TTC549 (cell line): Measurements from ENCODE around the gene OR13H1.
"Not testable (repeated sequence)": the region's sequence is repeated elsewhere in the genome, so short reads cannot be mapped to it uniquely, and the experiment has no call there.

Source experiments
- FAIRE-seq: peaks from 2 replicates; lab custom pipeline; 2012; peaks lifted over from hg19 to GRCh38; lab: Jason Lieb, UNC

Gene OR13H1, protein sequence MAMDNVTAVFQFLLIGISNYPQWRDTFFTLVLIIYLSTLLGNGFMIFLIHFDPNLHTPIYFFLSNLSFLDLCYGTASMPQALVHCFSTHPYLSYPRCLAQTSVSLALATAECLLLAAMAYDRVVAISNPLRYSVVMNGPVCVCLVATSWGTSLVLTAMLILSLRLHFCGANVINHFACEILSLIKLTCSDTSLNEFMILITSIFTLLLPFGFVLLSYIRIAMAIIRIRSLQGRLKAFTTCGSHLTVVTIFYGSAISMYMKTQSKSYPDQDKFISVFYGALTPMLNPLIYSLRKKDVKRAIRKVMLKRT

DNA sequence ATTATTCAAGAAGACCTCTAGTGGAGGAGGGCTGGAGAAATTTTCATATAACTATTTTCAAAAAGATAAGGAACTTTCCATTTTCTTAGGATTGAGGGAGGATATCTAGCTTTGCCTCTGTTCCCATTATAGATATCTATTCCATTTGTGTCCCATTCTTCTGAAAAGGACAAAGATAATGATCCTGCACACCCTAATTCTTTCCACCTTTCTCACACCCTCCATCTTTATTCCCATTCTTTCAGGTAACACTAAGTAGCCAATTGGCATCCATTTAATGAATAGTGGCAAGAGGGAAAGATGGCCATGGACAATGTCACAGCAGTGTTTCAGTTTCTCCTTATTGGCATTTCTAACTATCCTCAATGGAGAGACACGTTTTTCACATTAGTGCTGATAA is at the start of gene OR13H1:
OR13H1 (plus strand) TSS at position 301 of the 400 bp plus-strand sequence; CDS start at position 301, 0 bp downstream.
- no peak for FAIRE-seq

- not testable (repeated sequence) for FAIRE-seq
These were observed 42.3 kb upstream of the OR13H1 start for GRCh38 chrX:131501556-131501955.

- no peak for FAIRE-seq
These were observed 30.5 kb upstream of the OR13H1 start for GRCh38 chrX:131513159-131513914.

GRCh38 chrX:131521824-131522223 is 22.1 kb upstream of the OR13H1 start:
- FAIRE-seq, result no peak

DNA sequence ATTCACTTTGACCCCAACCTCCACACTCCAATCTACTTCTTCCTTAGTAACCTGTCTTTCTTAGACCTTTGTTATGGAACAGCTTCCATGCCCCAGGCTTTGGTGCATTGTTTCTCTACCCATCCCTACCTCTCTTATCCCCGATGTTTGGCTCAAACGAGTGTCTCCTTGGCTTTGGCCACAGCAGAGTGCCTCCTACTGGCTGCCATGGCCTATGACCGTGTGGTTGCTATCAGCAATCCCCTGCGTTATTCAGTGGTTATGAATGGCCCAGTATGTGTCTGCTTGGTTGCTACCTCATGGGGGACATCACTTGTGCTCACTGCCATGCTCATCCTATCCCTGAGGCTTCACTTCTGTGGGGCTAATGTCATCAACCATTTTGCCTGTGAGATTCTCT is 344 bp downstream of the OR13H1 start:
- FAIRE-seq, result no peak

GRCh38 chrX:131549011-131549410 is 5.1 kb downstream of the OR13H1 start:
- FAIRE-seq, result no peak

GRCh38 chrX:131552453-131552852 is 8.6 kb downstream of the OR13H1 start:
- not testable (repeated sequence) for FAIRE-seq

DNA sequence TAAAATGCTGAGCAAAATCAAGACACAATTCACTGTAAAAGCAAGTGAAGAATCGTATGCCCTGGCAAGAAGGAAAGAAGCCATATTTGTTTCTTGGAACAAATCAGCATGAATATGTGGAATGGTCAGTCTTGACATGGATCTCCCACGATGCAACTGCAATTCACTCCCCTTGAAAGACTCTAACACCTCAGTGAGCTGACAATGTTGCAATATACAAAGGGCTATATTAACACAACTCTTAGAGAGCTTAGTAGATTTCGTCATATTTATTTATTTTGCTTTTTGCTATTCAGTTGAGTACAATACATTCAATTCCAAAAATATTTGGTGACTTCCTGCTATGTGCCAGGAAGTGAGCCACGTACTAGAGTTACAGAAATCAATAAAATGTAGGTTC is 14.7 kb downstream of the OR13H1 start:
- FAIRE-seq, result no peak

- FAIRE-seq, result no peak
These were observed 20.8 kb downstream of the OR13H1 start for GRCh38 chrX:131564553-131565229.

GRCh38 chrX:131565909-131566308 is 22.0 kb downstream of the OR13H1 start:
- no peak for FAIRE-seq

GRCh38 chrX:131571348-131571747 is 27.5 kb downstream of the OR13H1 start:
- FAIRE-seq, result no peak

DNA sequence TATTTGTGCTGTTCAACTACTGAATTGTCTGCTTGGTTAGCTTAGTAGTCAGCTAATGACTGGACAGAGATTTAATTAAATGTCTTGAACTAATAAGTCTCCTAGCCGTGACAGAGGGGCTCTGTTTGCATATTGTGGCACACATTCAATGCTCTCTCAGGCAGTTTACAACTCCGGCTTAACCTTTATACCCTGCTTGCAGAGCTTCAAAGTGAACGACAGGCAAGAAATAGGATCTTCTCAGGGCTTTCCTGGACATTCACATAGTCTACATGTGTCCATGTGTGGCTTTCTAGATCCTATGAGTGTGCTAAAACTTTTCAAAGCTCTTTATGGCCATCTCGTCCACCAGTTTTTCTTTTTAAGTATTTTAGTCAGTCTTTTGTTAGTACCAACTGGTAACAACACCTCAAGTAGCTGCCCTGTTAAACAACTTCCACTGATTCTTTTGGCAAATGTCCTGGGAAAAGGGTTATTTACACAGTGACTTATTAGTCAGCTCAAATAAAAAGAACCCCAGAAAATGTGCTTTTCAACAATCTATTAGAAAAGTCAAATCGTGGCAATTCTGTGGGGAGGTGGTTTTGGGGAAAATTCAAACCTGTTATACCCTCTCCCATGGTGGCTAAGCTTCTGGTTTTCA is 28.6 kb downstream of the OR13H1 start:
- no peak for FAIRE-seq

- no peak for FAIRE-seq
These were observed 33.5 kb downstream of the OR13H1 start for GRCh38 chrX:131577413-131577812.

- FAIRE-seq, result no peak
These were observed 34.3 kb downstream of the OR13H1 start for GRCh38 chrX:131577999-131578734.

DNA sequence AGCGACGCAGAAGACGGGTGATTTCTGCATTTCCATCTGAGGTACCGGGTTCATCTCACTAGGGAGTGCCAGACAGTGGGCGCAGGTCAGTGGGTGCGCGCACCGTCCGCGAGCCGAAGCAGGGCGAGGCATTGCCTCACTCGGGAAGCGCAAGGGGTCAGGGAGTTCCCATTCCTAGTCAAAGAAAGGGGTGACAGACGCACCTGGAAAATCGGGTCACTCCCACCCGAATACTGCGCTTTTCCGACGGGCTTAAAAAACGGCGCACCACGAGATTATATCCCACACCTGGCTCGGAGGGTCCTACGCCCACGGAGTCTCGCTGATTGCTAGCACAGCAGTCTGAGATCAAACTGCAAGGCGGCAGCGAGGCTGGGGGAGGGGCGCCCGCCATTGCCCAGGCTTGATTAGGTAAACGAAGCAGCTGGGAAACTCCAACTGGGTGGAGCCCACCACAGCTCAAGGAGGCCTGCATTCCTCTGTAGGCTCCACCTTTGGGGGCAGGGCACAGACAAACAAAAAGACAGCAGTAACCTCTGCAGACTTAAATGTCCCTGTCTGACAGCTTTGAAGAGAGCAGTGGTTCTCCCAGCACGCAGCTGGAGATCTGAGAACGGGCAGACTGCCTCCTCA is 35.0 kb downstream of the OR13H1 start:
- FAIRE-seq, result not testable (repeated sequence)

- FAIRE-seq, result no peak
These were observed 45.1 kb downstream of the OR13H1 start for GRCh38 chrX:131588995-131589394.
